Measurements from ENCODE around the gene TAS2R30. TPM values are rescaled to one million over a fixed set of nuclear protein-coding genes. Genes with fewer than 3 reads are reported as not detected.

The TAS2R30 gene
- total RNA-seq, 3 donors from 2014 or later = 0.53 to 1.1 (median 0.78) TPM

DNA sequence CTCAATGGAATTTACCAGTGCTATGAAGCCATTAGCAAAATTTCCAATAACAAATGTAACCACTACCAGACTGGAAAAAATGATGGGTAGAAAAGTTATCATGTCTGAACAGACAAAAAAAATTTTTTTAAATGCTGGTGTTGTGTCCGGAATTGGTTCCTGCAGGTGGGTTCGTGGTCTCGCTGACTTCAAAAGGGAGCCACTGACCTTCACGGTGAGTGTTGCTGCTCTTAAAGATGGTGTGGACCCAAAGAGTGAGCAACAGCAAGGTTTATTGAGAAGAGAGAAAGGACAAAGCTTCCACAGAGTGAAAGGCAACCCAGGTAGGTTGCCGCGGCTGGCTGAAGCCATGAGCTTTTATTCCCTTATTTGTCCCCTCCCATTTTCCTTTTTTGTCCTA lies 42.3 kb downstream of the TAS2R30 start, which contains the start of gene TAS2R43:
Gene TAS2R43, minus strand, starts transcription at position 186 of the 400 bp plus-strand sequence. Its CDS starts 84 bp downstream, at position 102.
- H3K9me3 Mint-ChIP-seq = no peaks in the 10 kb centered on the region
- H3K27me3 Mint-ChIP-seq (ENCODE audit: low read depth) = no peaks in the 10 kb centered on the region
- H3K4me1 Mint-ChIP-seq (ENCODE audit: low read depth) = peaks cover 22% of the 10 kb centered on the region
- no peak within 1 kb of the TSS for H3K4me3 Mint-ChIP-seq
- DNase-seq = no peak
- peaks cover 35% of the 10 kb centered on the region for H3K36me3 Mint-ChIP-seq (ENCODE audit: insufficient read depth)
- ATAC-seq = no peak

DNA sequence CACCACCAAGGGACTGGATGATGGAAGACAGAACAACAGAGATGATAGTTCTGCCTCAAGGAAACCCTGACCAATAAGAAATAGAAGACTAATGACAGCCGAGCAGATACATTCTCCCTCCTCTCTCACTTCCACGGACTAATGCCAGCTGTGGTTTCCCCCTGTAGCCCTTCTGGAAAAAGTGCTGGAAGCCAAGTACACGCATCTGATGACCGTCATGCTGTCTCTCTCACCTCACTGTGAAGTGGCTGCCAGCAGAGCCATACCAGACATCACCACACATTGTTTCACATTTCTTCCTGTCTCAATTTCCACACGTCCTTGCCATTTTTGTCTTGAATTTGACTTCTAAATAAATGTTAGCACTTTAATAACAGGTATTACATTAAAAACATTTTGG lies 45.2 kb downstream of the TAS2R30 start:
- Mint-ChIP-seq H3K36me3 (ENCODE audit: insufficient read depth) (peaks cover 30% of the 10 kb centered on the region), H3K9me3 (no peaks in the 10 kb centered on the region), H3K27me3 (ENCODE audit: low read depth) (no peaks in the 10 kb centered on the region), H3K4me3 (no peak overlapping the region), H3K4me1 (ENCODE audit: low read depth) (peaks cover 31% of the 10 kb centered on the region)
- ATAC-seq (no peak), DNase-seq (no peak)

DNA sequence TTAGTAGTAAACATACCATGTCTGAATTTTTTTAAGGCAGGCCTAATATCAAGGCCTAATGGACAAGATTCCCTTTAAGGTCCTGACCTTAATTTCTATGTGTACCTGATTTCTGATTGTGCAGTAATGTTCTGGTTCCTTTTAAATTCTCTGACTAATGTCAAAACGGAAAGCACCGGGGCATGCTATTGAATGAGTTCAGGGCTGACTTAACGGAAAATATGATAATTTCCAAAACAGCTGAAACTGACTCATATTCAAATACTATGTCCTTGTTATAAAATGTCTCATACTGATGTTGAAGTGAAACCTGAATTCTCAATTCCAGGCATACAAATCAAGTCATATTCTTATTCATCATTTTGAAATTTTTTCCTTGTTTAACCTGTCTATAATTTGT lies 49.0 kb downstream of the TAS2R30 start:
- ATAC-seq (peak; percentile 94 to 95), DNase-seq (no peak)
- H3K27me3 Mint-ChIP-seq (ENCODE audit: low read depth) = no peaks in the 10 kb centered on the region
- H3K4me1 Mint-ChIP-seq (ENCODE audit: low read depth) = peaks cover 20% of the 10 kb centered on the region
- H3K36me3 Mint-ChIP-seq (ENCODE audit: insufficient read depth) = peaks cover 25% of the 10 kb centered on the region
- no peak overlapping the region for H3K4me3 Mint-ChIP-seq
- H3K9me3 Mint-ChIP-seq = peaks cover 13% of the 10 kb centered on the region

Other genes starting within 250 kb of the TAS2R30 start
- under 1 TPM; 0.19 to 0.26 (median 0.23) TPM for gene TAS2R13, start 225.1 kb downstream of the TAS2R30 start, total RNA-seq
- gene PRH2, start 205.4 kb downstream of the TAS2R30 start, total RNA-seq = under 1 TPM in 1 of 3 donors, not detected in 2; 0.34 TPM
- gene TAS2R14, start 195.4 kb downstream of the TAS2R30 start, total RNA-seq = 1 to 10 TPM in 2 of 3 donors, under 1 TPM in 1; 0.89 to 1.3 (median 1.0) TPM
- under 1 TPM in 1 of 3 donors, not detected in 2; 0.35 TPM for gene TAS2R50, start 147.7 kb downstream of the TAS2R30 start, total RNA-seq
- gene TAS2R20, start 136.3 kb downstream of the TAS2R30 start, total RNA-seq = under 1 TPM; 0.53 to 0.63 (median 0.61) TPM
- gene TAS2R19, start 112.0 kb downstream of the TAS2R30 start, total RNA-seq = 1 to 10 TPM in 1 of 3 donors, under 1 TPM in 2; 0.87 to 1.1 (median 0.95) TPM
- gene TAS2R31, start 103.2 kb downstream of the TAS2R30 start, total RNA-seq = 1 to 10 TPM in 1 of 3 donors, under 1 TPM in 2; 0.86 to 1.0 (median 0.98) TPM
- gene TAS2R46, start 72.3 kb downstream of the TAS2R30 start, total RNA-seq = under 1 TPM; 0.58 to 0.82 (median 0.66) TPM
- under 1 TPM; 0.63 to 0.79 (median 0.78) TPM for gene TAS2R43, start 42.3 kb downstream of the TAS2R30 start, total RNA-seq
- 10 to 100 TPM; 12.4 to 14.9 (median 13.3) TPM for gene SMIM10L1, start 36.5 kb upstream of the TAS2R30 start, total RNA-seq
- gene TAS2R42, start 52.3 kb upstream of the TAS2R30 start, total RNA-seq = not detected
- gene PRB3, start 135.1 kb upstream of the TAS2R30 start, total RNA-seq = not detected
- gene PRB4, start 175.8 kb upstream of the TAS2R30 start, total RNA-seq = not detected

All from activated T-cell treated with anti-CD3 and anti-CD28 coated beads, Interleukin-2, amount 50 U/mL, for 4 hours (primary cell).